Measurements from ENCODE around the gene PTCD1.
A peak's percentile ranks its signal among the peaks of the same experiment; 100 is the strongest.

DNA sequence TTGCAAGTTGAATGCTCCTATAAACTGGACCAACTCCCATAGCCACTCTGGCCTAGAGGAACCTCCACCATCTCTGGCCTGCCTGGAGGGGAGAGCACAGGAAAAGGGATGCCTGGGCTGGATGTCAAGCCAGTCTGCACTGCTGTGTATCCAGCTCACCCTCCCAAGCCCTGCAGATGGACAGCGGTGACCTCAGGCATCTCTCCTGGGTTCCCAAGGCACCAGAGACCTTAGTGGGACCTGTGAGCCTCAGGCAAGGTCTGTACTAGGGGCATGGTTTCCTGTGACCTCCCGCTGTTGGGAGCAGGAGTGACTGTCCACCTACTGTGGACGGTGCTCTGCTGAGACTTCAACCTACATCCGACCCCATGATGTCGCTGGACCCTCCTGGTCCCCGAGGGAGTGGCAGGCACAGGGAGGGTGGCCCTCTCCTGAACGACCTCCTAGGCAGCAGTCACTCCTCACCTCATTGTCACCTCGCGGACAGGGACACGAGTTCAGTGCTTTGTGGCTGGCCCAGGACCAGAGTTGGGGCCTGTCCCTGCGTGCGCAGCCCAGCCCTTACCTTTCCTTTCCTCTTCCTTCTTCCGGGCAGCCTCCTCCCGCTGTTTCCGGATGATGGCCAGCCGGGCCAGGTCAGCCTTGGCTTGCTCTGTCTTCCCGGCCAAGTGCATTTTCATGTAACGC is 41.2 kb downstream of the PTCD1 start:
- TF ChIP-seq, protein P1, sequence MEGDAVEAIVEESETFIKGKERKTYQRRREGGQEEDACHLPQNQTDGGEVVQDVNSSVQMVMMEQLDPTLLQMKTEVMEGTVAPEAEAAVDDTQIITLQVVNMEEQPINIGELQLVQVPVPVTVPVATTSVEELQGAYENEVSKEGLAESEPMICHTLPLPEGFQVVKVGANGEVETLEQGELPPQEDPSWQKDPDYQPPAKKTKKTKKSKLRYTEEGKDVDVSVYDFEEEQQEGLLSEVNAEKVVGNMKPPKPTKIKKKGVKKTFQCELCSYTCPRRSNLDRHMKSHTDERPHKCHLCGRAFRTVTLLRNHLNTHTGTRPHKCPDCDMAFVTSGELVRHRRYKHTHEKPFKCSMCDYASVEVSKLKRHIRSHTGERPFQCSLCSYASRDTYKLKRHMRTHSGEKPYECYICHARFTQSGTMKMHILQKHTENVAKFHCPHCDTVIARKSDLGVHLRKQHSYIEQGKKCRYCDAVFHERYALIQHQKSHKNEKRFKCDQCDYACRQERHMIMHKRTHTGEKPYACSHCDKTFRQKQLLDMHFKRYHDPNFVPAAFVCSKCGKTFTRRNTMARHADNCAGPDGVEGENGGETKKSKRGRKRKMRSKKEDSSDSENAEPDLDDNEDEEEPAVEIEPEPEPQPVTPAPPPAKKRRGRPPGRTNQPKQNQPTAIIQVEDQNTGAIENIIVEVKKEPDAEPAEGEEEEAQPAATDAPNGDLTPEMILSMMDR (IDR thresholded peaks at IDR 0.05 in 8 of 11, conservative IDR thresholded peaks at IDR 0.05 in 3 of 11): no peak
- TF ChIP-seq POLR2AphosphoS5 (IDR thresholded peaks at IDR 0.05) (peak; percentile 44 to 86 (median 68)), POLR2A (IDR thresholded peaks at IDR 0.05) (no peak)

All from spleen (tissue), 7 donors.